Epidermal melanocyte (primary cell): Measurements from ENCODE around the gene TNF.

Experiments
- DNase-seq: peaks from one replicate; pipeline ENCODE4 v3.0.0; 2011; ENCODE audit warnings: low spot score; ENCODE audit not compliant: insufficient read length

The TNF gene

DNA sequence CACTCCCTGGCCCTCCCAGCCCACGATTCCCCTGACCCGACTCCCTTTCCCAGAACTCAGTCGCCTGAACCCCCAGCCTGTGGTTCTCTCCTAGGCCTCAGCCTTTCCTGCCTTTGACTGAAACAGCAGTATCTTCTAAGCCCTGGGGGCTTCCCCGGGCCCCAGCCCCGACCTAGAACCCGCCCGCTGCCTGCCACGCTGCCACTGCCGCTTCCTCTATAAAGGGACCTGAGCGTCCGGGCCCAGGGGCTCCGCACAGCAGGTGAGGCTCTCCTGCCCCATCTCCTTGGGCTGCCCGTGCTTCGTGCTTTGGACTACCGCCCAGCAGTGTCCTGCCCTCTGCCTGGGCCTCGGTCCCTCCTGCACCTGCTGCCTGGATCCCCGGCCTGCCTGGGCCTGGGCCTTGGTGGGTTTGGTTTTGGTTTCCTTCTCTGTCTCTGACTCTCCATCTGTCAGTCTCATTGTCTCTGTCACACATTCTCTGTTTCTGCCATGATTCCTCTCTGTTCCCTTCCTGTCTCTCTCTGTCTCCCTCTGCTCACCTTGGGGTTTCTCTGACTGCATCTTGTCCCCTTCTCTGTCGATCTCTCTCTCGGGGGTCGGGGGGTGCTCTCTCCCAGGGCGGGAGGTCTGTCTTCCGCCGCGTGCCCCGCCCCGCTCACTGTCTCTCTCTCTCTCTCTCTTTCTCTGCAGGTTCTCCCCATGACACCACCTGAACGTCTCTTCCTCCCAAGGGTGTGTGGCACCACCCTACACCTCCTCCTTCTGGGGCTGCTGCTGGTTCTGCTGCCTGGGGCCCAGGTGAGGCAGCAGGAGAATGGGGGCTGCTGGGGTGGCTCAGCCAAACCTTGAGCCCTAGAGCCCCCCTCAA is 3.1 kb upstream of the TNF start, which contains the start of gene LTA:
LTA (plus strand) TSS at position 249 of the 871 bp plus-strand sequence; CDS start at position 703, 454 bp downstream.
- DNase-seq: no peak

- no peak for DNase-seq
Measured at GRCh38 chr6:31573239-31574105, 1.9 kb upstream of the TNF start.

DNA sequence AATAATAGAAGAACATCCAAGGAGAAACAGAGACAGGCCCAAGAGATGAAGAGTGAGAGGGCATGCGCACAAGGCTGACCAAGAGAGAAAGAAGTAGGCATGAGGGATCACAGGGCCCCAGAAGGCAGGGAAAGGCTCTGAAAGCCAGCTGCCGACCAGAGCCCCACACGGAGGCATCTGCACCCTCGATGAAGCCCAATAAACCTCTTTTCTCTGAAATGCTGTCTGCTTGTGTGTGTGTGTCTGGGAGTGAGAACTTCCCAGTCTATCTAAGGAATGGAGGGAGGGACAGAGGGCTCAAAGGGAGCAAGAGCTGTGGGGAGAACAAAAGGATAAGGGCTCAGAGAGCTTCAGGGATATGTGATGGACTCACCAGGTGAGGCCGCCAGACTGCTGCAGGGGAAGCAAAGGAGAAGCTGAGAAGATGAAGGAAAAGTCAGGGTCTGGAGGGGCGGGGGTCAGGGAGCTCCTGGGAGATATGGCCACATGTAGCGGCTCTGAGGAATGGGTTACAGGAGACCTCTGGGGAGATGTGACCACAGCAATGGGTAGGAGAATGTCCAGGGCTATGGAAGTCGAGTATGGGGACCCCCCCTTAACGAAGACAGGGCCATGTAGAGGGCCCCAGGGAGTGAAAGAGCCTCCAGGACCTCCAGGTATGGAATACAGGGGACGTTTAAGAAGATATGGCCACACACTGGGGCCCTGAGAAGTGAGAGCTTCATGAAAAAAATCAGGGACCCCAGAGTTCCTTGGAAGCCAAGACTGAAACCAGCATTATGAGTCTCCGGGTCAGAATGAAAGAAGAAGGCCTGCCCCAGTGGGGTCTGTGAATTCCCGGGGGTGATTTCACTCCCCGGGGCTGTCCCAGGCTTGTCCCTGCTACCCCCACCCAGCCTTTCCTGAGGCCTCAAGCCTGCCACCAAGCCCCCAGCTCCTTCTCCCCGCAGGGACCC is 981 bp upstream of the TNF start:
- no peak for DNase-seq

- no peak for DNase-seq
Measured at GRCh38 chr6:31575952-31576685, 754 bp downstream of the TNF start.

GRCh38 chr6:31576897-31577578 is 1.7 kb downstream of the TNF start:
- no peak for DNase-seq

DNA sequence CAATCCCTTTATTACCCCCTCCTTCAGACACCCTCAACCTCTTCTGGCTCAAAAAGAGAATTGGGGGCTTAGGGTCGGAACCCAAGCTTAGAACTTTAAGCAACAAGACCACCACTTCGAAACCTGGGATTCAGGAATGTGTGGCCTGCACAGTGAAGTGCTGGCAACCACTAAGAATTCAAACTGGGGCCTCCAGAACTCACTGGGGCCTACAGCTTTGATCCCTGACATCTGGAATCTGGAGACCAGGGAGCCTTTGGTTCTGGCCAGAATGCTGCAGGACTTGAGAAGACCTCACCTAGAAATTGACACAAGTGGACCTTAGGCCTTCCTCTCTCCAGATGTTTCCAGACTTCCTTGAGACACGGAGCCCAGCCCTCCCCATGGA is 2.2 kb downstream of the TNF start:
- no peak for DNase-seq

- DNase-seq: no peak
Measured at GRCh38 chr6:31578184-31579118, 3.1 kb downstream of the TNF start.

- DNase-seq: no peak
Measured at GRCh38 chr6:31579119-31579505, 3.7 kb downstream of the TNF start.

- no peak for DNase-seq
Measured at GRCh38 chr6:31579546-31580437, 4.4 kb downstream of the TNF start.

DNA sequence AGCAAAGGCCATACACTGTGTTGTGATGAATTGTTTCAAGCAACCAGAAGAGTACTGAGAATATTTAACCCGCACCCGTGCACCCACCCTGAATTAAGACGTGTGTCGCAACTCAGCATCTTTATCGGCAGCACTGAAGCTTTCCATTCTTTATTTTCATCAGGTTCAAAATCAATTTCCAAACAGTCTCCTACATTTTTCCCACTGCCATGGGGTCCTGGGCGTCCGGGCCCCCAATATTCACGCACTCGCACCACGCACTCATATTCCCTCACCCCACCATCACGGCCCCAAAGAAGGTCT is 5.0 kb downstream of the TNF start:
- DNase-seq: no peak

GRCh38 chr6:31580807-31581433 is 5.6 kb downstream of the TNF start:
- DNase-seq: peak; percentile 91

DNA sequence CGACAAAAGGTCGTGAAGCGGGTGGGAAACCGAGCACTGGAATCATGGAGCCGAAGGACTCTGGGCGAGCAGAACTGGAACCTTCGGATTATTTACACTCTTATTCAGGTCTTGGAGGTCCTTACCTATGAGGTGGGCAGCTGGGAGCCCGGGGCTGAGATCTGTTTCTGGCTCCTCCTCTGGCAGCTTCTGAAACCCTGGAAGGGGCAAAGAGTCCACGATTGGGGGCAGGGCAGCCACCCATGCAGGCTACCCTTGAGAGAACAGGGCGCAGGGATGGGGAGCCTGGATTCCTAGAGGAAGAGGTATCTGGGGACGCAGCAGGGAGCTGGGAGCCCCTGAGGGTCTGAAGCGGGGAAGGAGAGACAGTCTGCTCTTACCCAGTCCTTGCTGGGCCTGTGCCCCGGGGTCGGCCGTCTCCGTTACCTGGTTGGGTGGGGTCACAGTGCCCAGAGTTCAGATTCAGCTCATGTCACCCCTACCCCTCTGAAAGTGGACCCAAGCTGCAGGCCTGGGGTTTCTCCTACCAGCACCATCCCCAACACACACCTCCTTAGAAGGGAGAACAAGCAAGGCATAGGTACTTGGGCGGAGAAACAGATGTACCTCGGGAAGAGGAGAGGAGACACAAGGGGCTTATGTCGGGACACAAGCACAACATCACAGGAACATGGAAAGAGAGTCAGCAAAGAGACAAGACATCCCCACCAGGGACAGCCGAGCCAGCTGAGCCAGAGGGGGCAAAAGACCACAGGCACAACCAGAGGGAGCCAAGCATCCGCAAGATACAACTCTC is 6.3 kb downstream of the TNF start:
- no peak for DNase-seq

DNA sequence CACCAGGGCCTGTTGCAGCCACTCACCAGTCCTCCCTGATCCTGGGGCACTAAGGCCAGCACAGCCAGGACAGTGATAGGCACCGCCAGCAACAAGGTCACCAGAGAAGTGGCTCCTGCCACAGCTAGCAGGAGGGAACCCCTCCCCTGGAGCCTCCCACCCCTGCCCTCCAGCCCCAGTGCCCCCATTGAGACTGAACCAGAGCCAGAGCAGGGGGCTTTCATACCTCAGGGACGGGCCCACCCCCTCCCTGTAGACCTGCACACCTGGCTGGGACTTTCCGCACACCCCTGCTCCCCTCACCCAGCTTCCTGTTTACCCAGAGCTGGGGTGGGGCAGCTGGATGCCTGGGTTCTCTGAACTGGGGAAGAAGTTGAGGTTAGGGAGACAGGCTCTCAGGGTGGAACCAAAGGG is 6.9 kb downstream of the TNF start, which contains the start of gene LTB:
LTB (minus strand) TSS at position 195 of the 414 bp plus-strand sequence; CDS start at position 188, 7 bp downstream.
- DNase-seq: no peak

DNA sequence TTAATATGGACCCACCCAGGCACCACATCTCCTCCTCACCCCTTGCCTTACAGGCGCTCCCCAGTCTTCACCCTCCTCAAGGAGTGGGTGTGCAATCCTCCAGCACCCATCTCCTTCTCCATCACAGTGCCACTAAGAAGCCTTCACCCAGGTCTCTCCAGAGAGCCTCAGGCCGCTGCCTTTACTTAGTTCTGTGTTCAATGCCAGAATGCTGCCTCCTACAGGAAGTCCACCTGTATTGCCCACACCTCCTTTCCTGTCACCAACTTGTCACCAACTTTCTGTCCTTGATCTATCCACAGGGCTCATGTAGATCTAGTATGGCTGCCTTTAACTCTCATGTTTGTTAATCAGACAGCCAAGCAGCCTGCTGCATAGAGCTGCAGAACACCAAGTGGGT is 10.1 kb downstream of the TNF start:
- DNase-seq: no peak

GRCh38 chr6:31586008-31586407 is 10.6 kb downstream of the TNF start, which contains the start of gene LST1:
LST1 (plus strand) TSS chr6:31586277; CDS start chr6:31587300, 1,023 bp downstream.
- no peak for DNase-seq

DNA sequence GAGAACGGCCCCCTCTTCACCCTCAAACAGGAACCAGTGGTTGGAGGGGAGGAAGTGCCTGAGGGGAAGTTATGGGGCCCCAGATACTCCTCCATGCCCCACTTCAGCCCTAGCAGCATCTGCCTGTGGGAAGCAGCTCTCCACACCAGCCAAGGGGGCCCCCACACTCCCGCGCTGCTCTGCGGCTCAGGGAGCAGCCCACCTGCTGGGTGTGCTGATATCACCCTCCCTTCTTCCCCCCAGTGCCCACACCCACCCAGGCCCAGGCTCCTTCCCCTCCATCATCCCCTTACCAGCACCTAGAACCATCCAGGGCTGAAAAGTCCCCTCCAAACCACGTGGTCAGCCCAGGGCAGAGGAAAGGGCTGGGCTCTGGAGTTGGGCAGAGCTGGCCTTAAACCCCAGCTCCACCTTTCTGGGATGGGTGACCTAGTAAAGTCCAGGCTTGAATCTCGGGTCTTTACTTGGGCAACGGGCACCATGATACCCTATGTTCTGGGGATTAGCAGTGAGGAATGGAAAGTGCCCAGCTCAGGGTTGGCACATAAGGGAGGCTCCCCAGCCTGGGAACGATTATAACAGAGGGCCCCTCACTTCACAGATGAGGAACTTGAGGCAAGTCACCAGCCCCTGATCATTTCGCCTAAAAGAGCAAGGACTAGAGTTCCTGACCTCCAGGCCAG is 11.4 kb downstream of the TNF start:
- DNase-seq: no peak
